Measurements from ENCODE around the gene ALDH16A1.

DNA sequence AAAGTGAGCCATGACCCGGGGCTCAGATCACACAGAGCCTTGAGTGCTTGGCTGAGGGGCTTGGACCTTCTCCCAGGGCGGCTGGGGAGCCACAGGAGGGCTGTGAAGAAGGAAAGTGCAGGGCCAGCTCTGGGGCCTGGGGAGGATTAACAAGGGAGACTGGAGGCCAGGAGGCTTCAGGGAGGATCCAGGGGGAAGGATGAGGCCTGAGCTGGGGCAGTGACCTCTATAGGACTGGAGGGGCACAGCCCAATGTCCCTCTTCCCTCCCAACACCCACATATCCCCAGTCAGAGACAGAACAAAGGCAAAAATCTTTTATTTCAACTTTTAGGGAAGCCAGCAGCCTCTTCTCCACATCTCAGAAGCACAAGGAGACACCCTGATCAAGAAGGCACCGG is 7.0 kb upstream of the ALDH16A1 start:
- TF ChIP-seq POLR2A (IDR thresholded peaks at IDR 0.05) (no peak), EP300 (IDR thresholded peaks at IDR 0.05) (no peak), CTCF (IDR thresholded peaks at IDR 0.05) (no peak)
